Measurements from ENCODE around the gene GEMIN4. TPM values are rescaled to one million over a fixed set of nuclear protein-coding genes. Genes with fewer than 3 reads are reported as not detected.

GEMIN4 gene
- total RNA-seq, 4 donors from 2014 or later = 13.9 to 21.6 (median 17.9) TPM

GRCh38 chr17:746783-747629 lies 5.1 kb downstream of the GEMIN4 start:
- WGBS, 2 donors (ENCODE audit: low coverage in 1 of 2) = 89 to 100% methylated on average over 2 to 8 of the region's 38 CpGs
- Histone ChIP-seq H3K4me1 (peaks cover 0 to 23% (median 0%) of the 10 kb centered on the region in 3 donors), H3K4me3 (no peak overlapping the region), H3K36me3 (peaks cover 0 to 67% of the 10 kb centered on the region in 2 donors), H3K27ac (no peak overlapping the region), H3K9me3 (no peaks in the 10 kb centered on the region), H3K27me3 (no peaks in the 10 kb centered on the region)
- ATAC-seq = no peak
- no peak for TF ChIP-seq POLR2AphosphoS5 (IDR thresholded peaks at IDR 0.05)
- TF ChIP-seq EP300 (IDR thresholded peaks at IDR 0.05) = no peak
- TF ChIP-seq POLR2A (IDR thresholded peaks at IDR 0.05) = no peak
- TF ChIP-seq CTCF (IDR thresholded peaks at IDR 0.05) = no peak

- 80 to 93% methylated on average over 1 to 5 of the region's 9 CpGs for WGBS, 2 donors (ENCODE audit: low coverage in 1 of 2)
- Histone ChIP-seq H3K4me1 (peaks cover 0 to 16% (median 0%) of the 10 kb centered on the region in 3 donors), H3K27ac (no peak overlapping the region), H3K27me3 (no peaks in the 10 kb centered on the region), H3K4me3 (no peak overlapping the region), H3K36me3 (peaks cover 0 to 76% of the 10 kb centered on the region in 2 donors), H3K9me3 (no peaks in the 10 kb centered on the region)
- TF ChIP-seq POLR2AphosphoS5 (IDR thresholded peaks at IDR 0.05) = no peak
- TF ChIP-seq CTCF (IDR thresholded peaks at IDR 0.05) = no peak
- no peak for TF ChIP-seq POLR2A (IDR thresholded peaks at IDR 0.05)
- no peak for TF ChIP-seq EP300 (IDR thresholded peaks at IDR 0.05)
- ATAC-seq = no peak
Measured at GRCh38 chr17:746181-746580, 5.9 kb downstream of the GEMIN4 start.

GRCh38 chr17:745406-745805 lies 6.7 kb downstream of the GEMIN4 start:
- H3K36me3 ChIP-seq = peaks cover 0 to 83% of the 10 kb centered on the region in 2 donors
- H3K27ac ChIP-seq = no peak overlapping the region
- H3K4me1 ChIP-seq = peaks cover 0 to 9% (median 0%) of the 10 kb centered on the region in 3 donors
- H3K27me3 ChIP-seq = no peaks in the 10 kb centered on the region
- WGBS, 2 donors (ENCODE audit: low coverage in 1 of 2) = 92% methylated on average over 4 of the region's 11 CpGs; no CpG with 5 or more reads in 1 of the 2 donors
- TF ChIP-seq POLR2AphosphoS5 (IDR thresholded peaks at IDR 0.05) = no peak
- TF ChIP-seq CTCF (IDR thresholded peaks at IDR 0.05) = no peak
- no peak for TF ChIP-seq EP300 (IDR thresholded peaks at IDR 0.05)
- no peak for TF ChIP-seq POLR2A (IDR thresholded peaks at IDR 0.05)
- no peak for ATAC-seq
- no peak overlapping the region for H3K4me3 ChIP-seq
- no peaks in the 10 kb centered on the region for H3K9me3 ChIP-seq

GRCh38 chr17:744937-745336 lies 7.1 kb downstream of the GEMIN4 start:
- Histone ChIP-seq H3K27me3 (no peaks in the 10 kb centered on the region), H3K4me1 (peaks cover 0 to 4% (median 0%) of the 10 kb centered on the region in 3 donors), H3K9me3 (no peaks in the 10 kb centered on the region), H3K4me3 (no peak overlapping the region), H3K27ac (no peak overlapping the region), H3K36me3 (peaks cover 0 to 88% of the 10 kb centered on the region in 2 donors)
- TF ChIP-seq POLR2AphosphoS5 (IDR thresholded peaks at IDR 0.05) (no peak), CTCF (IDR thresholded peaks at IDR 0.05) (no peak), EP300 (IDR thresholded peaks at IDR 0.05) (no peak), POLR2A (IDR thresholded peaks at IDR 0.05) (no peak)
- ATAC-seq = no peak
- 100% methylated on average over 2 of the region's 9 CpGs; no CpG with 5 or more reads in 1 of the 2 donors for WGBS, 2 donors (ENCODE audit: low coverage in 1 of 2)

- WGBS, 2 donors (ENCODE audit: low coverage in 1 of 2) = 91 to 100% methylated on average over 1 to 4 of the region's 4 CpGs
- no peaks in the 10 kb centered on the region for H3K9me3 ChIP-seq
- H3K4me3 ChIP-seq = no peak overlapping the region
- no peak overlapping the region for H3K27ac ChIP-seq
- no peak for ATAC-seq
- no peaks in the 10 kb centered on the region for H3K4me1 ChIP-seq
- H3K36me3 ChIP-seq = peaks cover 0 to 100% of the 10 kb centered on the region in 2 donors
- TF ChIP-seq EP300 (IDR thresholded peaks at IDR 0.05) = no peak
- no peak for TF ChIP-seq CTCF (IDR thresholded peaks at IDR 0.05)
- H3K27me3 ChIP-seq = no peaks in the 10 kb centered on the region
Measured at GRCh38 chr17:743139-743538, 8.9 kb downstream of the GEMIN4 start.
